Loucy (cell line): Measurements from ENCODE around the gene ATXN2.

ENCODE experiments used
- EZH2phosphoT487 ChIP-seq: fragments of 200-600 bp; IDR thresholded peaks from 2 replicates; pipeline ENCODE4 v1.6.1; 2018; ENCODE audit warnings: antibody characterized with exemption, mild to moderate bottlenecking, moderate library complexity, borderline replicate concordance
- TF ChIP-seq, protein P1 (sequence below): fragments of 200-600 bp; sonication (generic); conservative IDR thresholded peaks from 2 replicates; pipeline ENCODE4 v1.5.1; 2014; ENCODE audit warnings: mild to moderate bottlenecking, antibody characterized with exemption, low read length

DNA sequence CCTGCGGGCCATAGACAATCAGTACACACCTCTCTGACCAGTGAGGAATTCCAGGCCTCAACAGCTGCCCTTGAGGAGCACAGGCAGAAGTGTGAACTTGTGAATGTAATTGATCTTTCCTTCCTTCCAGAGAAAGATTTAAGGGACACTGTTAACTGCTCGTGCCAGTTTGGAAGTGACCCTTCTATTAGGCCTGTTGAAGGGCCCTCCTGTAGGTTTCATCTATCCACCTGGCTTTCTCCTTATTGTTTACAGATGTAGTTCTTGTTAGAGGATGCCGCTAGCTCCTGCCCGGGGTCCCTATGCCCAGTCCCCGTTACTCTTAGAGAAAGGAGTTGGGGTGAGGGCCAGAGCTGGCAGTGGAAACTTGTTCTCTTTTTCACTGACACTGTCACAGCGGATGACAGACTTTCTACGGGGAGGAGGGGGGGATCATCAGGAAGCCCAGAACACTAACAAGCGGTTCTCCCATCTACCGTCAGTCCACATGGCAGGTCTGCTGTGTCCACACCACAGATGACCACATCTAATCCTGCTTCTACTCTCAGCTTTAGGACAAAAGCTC lies 150.8 kb downstream of the ATXN2 start:
- TF ChIP-seq, protein P1, sequence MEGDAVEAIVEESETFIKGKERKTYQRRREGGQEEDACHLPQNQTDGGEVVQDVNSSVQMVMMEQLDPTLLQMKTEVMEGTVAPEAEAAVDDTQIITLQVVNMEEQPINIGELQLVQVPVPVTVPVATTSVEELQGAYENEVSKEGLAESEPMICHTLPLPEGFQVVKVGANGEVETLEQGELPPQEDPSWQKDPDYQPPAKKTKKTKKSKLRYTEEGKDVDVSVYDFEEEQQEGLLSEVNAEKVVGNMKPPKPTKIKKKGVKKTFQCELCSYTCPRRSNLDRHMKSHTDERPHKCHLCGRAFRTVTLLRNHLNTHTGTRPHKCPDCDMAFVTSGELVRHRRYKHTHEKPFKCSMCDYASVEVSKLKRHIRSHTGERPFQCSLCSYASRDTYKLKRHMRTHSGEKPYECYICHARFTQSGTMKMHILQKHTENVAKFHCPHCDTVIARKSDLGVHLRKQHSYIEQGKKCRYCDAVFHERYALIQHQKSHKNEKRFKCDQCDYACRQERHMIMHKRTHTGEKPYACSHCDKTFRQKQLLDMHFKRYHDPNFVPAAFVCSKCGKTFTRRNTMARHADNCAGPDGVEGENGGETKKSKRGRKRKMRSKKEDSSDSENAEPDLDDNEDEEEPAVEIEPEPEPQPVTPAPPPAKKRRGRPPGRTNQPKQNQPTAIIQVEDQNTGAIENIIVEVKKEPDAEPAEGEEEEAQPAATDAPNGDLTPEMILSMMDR = no peak
- no peak for TF ChIP-seq EZH2phosphoT487
